SK-N-MC (cell line): ENCODE results near the gene SMIM23.

Experiments
- EZH2 ChIP-seq: fragments of 200-600 bp; sonication (generic); IDR thresholded peaks from one replicate; pipeline ENCODE4 v1.6.1; 2017; ENCODE audit warnings: antibody characterized with exemption
- FOXP2 ChIP-seq: optimal IDR thresholded peaks from 2 replicates; pipeline ENCODE3; 2011; ENCODE audit warnings: mild to moderate bottlenecking, moderate library complexity; ENCODE audit not compliant: insufficient read depth; ENCODE audit errors: extremely low read length, control extremely low read depth
- POLR2AphosphoS5 ChIP-seq: IDR thresholded peaks from 2 replicates; pipeline ENCODE4 v1.6.1; 2012; ENCODE audit warnings: mild to moderate bottlenecking, low read depth, low read length, borderline replicate concordance

DNA sequence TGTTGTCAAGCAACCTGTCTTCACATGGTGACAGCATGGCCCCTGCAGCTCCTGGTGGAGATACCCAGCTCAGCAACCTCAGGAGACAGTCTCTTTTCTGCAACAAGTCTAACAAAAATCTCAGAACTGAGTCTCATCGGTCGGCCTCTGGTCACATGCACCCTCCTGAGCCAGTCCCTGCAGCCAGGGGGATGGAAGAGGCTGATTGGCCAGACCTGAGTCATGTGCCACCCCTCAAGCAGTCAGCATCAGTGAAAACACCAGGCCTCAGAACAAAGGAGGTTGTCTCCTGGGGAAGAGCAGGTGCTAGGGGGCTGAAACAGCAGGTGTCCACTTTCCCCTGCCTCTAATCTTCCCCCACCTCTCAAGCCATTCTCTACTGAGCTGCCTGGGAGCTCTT lies 54.4 kb downstream of the SMIM23 start:
- TF ChIP-seq EZH2 (no peak), POLR2AphosphoS5 (no peak), FOXP2 (no peak)
